Heart left ventricle (tissue), 16 donors: ENCODE measurements around the gene EEF1AKMT4. TPM values are rescaled to one million over a fixed set of nuclear protein-coding genes. Genes with fewer than 3 reads are reported as not detected.
A peak's percentile ranks its signal among the peaks of the same experiment; 100 is the strongest.
"Not testable (repeated sequence)": the region's sequence is repeated elsewhere in the genome, so short reads cannot be mapped to it uniquely, and the experiment has no call there.

ENCODE experiments used
- ATAC-seq, 4 donors: fragments of 200-7000 bp; cut with Tn5 transposase; one replicate each; pipeline ENCODE4 v1.9.1; 2020 to 2022; ENCODE audit warnings: moderate library complexity in 4 of 4, mild to moderate bottlenecking in 3 of 4, moderate number of reproducible peaks in 1 of 4
- DNase-seq, 5 donors: peaks; one replicate each; pipeline ENCODE4 v3.0.0-alpha.2; 2020
- H3K27ac ChIP-seq, 12 donors: fragments of 200-600 bp; sonication (generic) in 4 of 12; one replicate each; pipeline versions ENCODE4 v1.5.0 to v1.8.0; 2016 to 2022; ENCODE audit warnings: mild to moderate bottlenecking in 2 of 12
- H3K27me3 ChIP-seq, 9 donors: fragments of 200-600 bp; sonication (generic) in 2 of 9; one replicate each; pipeline versions ENCODE4 v1.5.1 to v1.8.0; 2016 to 2022; ENCODE audit warnings: mild to moderate bottlenecking in 3 of 9
- H3K36me3 ChIP-seq, 9 donors: fragments of 200-600 bp; sonication (generic) in 2 of 9; one replicate each; pipeline versions ENCODE4 v1.5.0 to v1.8.0; 2018 to 2022; ENCODE audit warnings: mild to moderate bottlenecking in 2 of 9
- H3K4me1 ChIP-seq, 12 donors: fragments of 200-600 bp; sonication (generic) in 4 of 12; one replicate each; pipeline versions ENCODE4 v1.5.0 to v1.8.0; 2016 to 2022; ENCODE audit warnings: mild to moderate bottlenecking in 3 of 12
- H3K4me3 ChIP-seq, 12 donors: fragments of 200-600 bp; sonication (generic) in 4 of 12; one replicate each; pipeline versions ENCODE4 v1.5.0 to v1.8.0; 2017 to 2022; ENCODE audit warnings: mild to moderate bottlenecking in 9 of 12, moderate library complexity in 4 of 12
- H3K9me3 ChIP-seq, 12 donors: fragments of 200-600 bp; sonication (generic) in 4 of 12; one replicate each; pipeline versions ENCODE4 v1.5.0 to v1.8.0; 2016 to 2022; ENCODE audit warnings: mild to moderate bottlenecking in 1 of 12
- POLR2A ChIP-seq, 2 donors: fragments of 450-650 bp; IDR thresholded peaks; one replicate each; pipeline ENCODE4 v1.6.1; 2017; ENCODE audit warnings: antibody characterized with exemption in 2 of 2, mild to moderate bottlenecking in 2 of 2, moderate library complexity in 2 of 2
- WGBS, 4 donors: extraction: QIAGEN DNeasy Blood & Tissue Kit in 2 of 4; methylation state at CpG; one replicate each; pipeline versions ENCODE4 v1.1.5 to v1.1.7; 2013 to 2018; 5-methylcytosine and 5-hydroxymethylcytosine counted together
- intact Hi-C, 10 donors: fragments of 100-400 bp; cut with DNase I; formaldehyde crosslinking; loops; one replicate each; pipeline versions ENCODE4 v1.11.1 to v1.14.2; 2022
- polyA plus RNA-seq, 2 donors: library from polyadenylated mRNA; stranded (reverse); fragments of 200-250 nt; gene quantifications; one replicate each; pipeline ENCODE4 v1.2.3, GENCODE V29; 2013
- total RNA-seq, 9 donors: library from RNA; depleted of rRNA in 2 of 9; stranded (reverse); fragments of >200 nt in 2 of 9; fragmentation: NEBNext Ultra II Directional in 3 of 9; extraction: Animal tissue kit (Norgen Biotek cat#: 25700) in 3 of 9; gene quantifications; one replicate each; pipeline versions ENCODE4 v1.1.0 to v1.2.4, GENCODE V29; 2016 to 2023
- TF ChIP-seq, protein P1 (sequence below), 12 donors: fragments of 200-600 bp; sonication (generic) in 4 of 12; IDR thresholded peaks; one replicate each; pipeline versions ENCODE4 v1.5.0 to v1.8.0; 2018 to 2022; ENCODE audit warnings: antibody characterized with exemption in 12 of 12, mild to moderate bottlenecking in 5 of 12
- donor health status: ischemic (EF 13 %, LVEDD 7.1; RV severe dilation, severe dysfunction).
- donor health status: healthy with polysubstance abuse.
- donor health status: DM: no; HTN: yes; CAD: no.
- donor health status: DM: no; HTN: no; CAD: no.
- donor health status: ischemic (EF 25% LVEDD 6.9; RV normal size, moderate dysfunction).
- donor health status: ischemic (EF 25% LVEDD 5.7; RV mildly dilated, moderate dysfunction).
- donor health status: healthy.
- donor health status: DM: yes; HTN: yes; CAD: no.
- donor health status: ischemic (EF 35%, LVEDD 5.7; RV mildly dilated, moderate dysfunction).
- donor health status: nonischemic (EF 11% LVEDD 7.7; RV severe dilation, severe dysfunction).
- donor health status: DM: yes; HTN: yes; CAD: no.
- donor health status: PGD.
- donor health status: ischemic (EF 29% LVEDD 5.4; RV normal size, mild dysfunction).
- donor health status: nonischemic (EF 23%, LVEDD 6.1; RV moderate dilation, normal function).

The EEF1AKMT4 gene
- total and polyA plus RNA-seq, 11 donors: 0.66 to 16.7 (median 2.1) TPM

DNA sequence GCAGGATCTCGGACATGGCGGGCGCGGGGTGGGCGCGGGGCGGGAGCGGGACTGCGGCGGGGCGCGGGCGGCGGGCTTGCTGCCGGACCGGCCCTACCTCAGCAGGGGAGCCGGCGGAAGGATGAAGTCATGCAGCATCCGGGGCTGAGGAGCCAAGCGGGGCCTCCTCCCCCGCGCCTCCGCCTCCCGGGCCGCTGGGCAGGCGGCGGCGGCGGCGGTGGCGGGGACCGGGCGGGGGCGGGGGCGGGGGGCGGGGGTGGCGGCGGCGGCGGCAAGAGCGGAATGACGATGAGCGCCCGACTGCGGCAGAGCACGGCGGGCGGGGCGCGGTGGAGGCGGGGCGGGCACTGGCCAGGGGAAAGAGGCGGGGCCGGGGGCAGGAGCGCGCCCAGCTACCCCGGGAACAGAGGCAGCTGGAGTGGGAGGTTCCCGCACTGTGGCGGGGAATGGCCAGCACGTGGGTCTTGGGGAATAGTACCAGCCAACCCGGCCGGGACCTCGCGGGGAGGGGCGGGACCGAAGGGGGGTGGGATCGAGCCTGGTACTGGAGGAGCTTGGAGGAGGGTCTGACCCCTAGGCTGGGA, 11.9 kb downstream of the EEF1AKMT4 start, which contains the start of gene CAMK2N2:
Gene CAMK2N2, minus strand, starts transcription at position 284 of the 584 bp plus-strand sequence. Its CDS starts 268 bp downstream, at position 16.
- WGBS, 4 donors: 0 to 1% (median 0%) methylated on average over 2 to 67 of the region's 67 CpGs
- H3K9me3 ChIP-seq: no peaks in the 10 kb centered on the region
- H3K27me3 ChIP-seq: peaks cover 8 to 73% (median 50%) of the 10 kb centered on the region in 9 donors
- DNase-seq (peak in 4 of 5 donors; percentile 45 to 77 (median 56)), ATAC-seq (peak; percentile 18 to 74 (median 70))
- TF ChIP-seq, protein P1, sequence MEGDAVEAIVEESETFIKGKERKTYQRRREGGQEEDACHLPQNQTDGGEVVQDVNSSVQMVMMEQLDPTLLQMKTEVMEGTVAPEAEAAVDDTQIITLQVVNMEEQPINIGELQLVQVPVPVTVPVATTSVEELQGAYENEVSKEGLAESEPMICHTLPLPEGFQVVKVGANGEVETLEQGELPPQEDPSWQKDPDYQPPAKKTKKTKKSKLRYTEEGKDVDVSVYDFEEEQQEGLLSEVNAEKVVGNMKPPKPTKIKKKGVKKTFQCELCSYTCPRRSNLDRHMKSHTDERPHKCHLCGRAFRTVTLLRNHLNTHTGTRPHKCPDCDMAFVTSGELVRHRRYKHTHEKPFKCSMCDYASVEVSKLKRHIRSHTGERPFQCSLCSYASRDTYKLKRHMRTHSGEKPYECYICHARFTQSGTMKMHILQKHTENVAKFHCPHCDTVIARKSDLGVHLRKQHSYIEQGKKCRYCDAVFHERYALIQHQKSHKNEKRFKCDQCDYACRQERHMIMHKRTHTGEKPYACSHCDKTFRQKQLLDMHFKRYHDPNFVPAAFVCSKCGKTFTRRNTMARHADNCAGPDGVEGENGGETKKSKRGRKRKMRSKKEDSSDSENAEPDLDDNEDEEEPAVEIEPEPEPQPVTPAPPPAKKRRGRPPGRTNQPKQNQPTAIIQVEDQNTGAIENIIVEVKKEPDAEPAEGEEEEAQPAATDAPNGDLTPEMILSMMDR (IDR thresholded peaks at IDR 0.05): no peak
- no peak for TF ChIP-seq POLR2A (IDR thresholded peaks at IDR 0.05)
- H3K27ac ChIP-seq: no peak within 1 kb of the TSS
- intact Hi-C loops: loop anchor here in 1 of 10 donors (10.0 kb wide), 1 partner anchor 217 kb away; no protein-coding TSS in a partner anchor
- H3K4me3 ChIP-seq: peak within 1 kb of the TSS; percentile 10 to 59 (median 50)
- no peaks in the 10 kb centered on the region for H3K36me3 ChIP-seq
- peaks cover 8 to 35% (median 22%) of the 10 kb centered on the region in 12 donors for H3K4me1 ChIP-seq

DNA sequence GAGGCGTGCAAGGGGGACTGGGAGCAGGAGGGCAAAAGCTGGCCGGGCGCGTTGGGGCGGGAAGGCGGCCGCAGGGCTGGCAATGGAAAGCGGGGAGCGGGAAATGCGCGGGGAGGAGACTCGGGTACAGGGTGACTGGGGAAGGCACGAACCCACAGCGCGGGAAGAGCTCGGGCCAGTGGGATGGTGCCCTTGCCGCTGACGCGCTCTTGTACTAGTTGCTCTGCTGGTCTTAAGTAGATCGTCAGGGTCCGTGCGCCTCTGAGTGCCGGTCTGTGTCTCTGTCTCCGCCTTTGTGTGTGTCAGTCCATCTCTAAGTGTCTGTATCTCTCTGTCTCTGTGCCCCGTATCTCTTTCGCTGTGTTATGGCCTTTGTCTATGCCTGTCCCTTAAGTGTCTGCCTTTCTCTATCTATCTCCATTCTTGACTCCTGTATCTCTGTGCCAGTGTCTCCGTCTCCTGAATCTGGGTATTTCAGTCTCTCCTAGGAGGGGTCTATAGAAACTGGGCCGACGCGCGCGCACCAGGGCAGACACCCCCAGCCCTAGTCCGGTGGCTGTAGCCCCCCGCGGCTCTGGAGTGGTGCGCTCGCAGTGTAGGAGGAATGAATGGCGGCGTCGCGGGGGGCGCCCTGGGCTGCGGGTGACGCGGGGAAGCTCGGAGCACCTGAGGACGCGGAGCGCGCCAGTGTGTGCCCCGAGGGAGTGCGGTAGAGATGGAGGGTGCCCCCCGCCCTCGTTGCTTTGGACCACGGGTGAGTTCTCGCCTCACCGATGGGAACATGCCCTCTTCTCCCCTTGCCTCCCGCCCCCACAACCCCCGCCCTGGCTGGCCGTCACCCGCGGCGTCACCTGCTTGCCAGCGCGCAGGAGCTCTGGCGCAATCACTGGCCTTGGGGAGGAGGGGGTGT, 12.6 kb downstream of the EEF1AKMT4 start:
- H3K27ac ChIP-seq: no peak overlapping the region
- intact Hi-C loops: loop anchor here in 1 of 10 donors (10.0 kb wide), 1 partner anchor 217 kb away; no protein-coding TSS in a partner anchor
- DNase-seq (no peak), ATAC-seq (peak in 1 of 4 donors; percentile 7)
- H3K27me3 ChIP-seq: peaks cover 8 to 73% (median 50%) of the 10 kb centered on the region in 9 donors
- no peak for TF ChIP-seq POLR2A (IDR thresholded peaks at IDR 0.05)
- TF ChIP-seq, protein P1 (IDR thresholded peaks at IDR 0.05): no peak
- H3K4me1 ChIP-seq: peaks cover 8 to 35% (median 22%) of the 10 kb centered on the region in 12 donors
- H3K36me3 ChIP-seq: no peaks in the 10 kb centered on the region
- 0 to 2% (median 2%) methylated on average over 37 to 66 of the region's 66 CpGs for WGBS, 4 donors
- H3K4me3 ChIP-seq: peak overlapping the region; percentile 8 to 59 (median 50)
- no peaks in the 10 kb centered on the region for H3K9me3 ChIP-seq

- DNase-seq: no peak
- H3K27me3 ChIP-seq: peaks cover 8 to 73% (median 50%) of the 10 kb centered on the region in 9 donors
- peak overlapping the region in 2 of 12 donors; percentile 46 to 56 for H3K4me3 ChIP-seq
- intact Hi-C loops: loop anchor here in 1 of 10 donors (10.0 kb wide), 1 partner anchor 218 kb away; no protein-coding TSS in a partner anchor
- WGBS, 4 donors: 14 to 19% (median 15%) methylated on average over 12 to 15 of the region's 15 CpGs
- H3K27ac ChIP-seq: no peak overlapping the region
- peaks cover 8 to 35% (median 22%) of the 10 kb centered on the region in 12 donors for H3K4me1 ChIP-seq
- no peak for ATAC-seq
- no peak for TF ChIP-seq POLR2A (IDR thresholded peaks at IDR 0.05)
- TF ChIP-seq, protein P1 (IDR thresholded peaks at IDR 0.05): no peak
- no peaks in the 10 kb centered on the region for H3K36me3 ChIP-seq
- no peaks in the 10 kb centered on the region for H3K9me3 ChIP-seq
Observed at GRCh38 chr3:184262764-184263179, 13.3 kb downstream of the EEF1AKMT4 start.

- DNase-seq, H3K4me1 ChIP-seq, ATAC-seq, H3K4me3 ChIP-seq, H3K27ac ChIP-seq, H3K9me3 ChIP-seq, H3K36me3 ChIP-seq: not testable (repeated sequence)
- intact Hi-C loops: loop anchor here in 1 of 10 donors (10.0 kb wide), 1 partner anchor 222 kb away; no protein-coding TSS in a partner anchor
- H3K27me3 ChIP-seq: peaks cover 10 to 61% (median 31%) of the 10 kb centered on the region in 9 donors
- WGBS, 4 donors: 85 to 92% (median 87%) methylated on average over 1 of the region's 1 CpG
Observed at GRCh38 chr3:184267249-184267648, 17.8 kb downstream of the EEF1AKMT4 start.
